Lower lobe of right lung (tissue), 2 donors: ENCODE data around the gene VWA8. TPM values are rescaled to one million over a fixed set of nuclear protein-coding genes. Genes with fewer than 3 reads are reported as not detected.
"Not testable (repeated sequence)": the region's sequence is repeated elsewhere in the genome, so short reads cannot be mapped to it uniquely, and the experiment has no call there.

ENCODE experiments used
- ATAC-seq, 2 donors: fragments of 200-7000 bp; cut with Tn5 transposase; one replicate each; pipeline ENCODE4 v1.9.1; 2020 to 2022; ENCODE audit warnings: mild to moderate bottlenecking in 2 of 2, moderate library complexity in 2 of 2
- DNase-seq: peaks from one replicate; pipeline ENCODE4 v3.0.0-alpha.2; 2020
- H3K27ac ChIP-seq: fragments of 200-600 bp; one replicate; pipeline ENCODE4 v1.8.0; 2022
- H3K27me3 ChIP-seq: fragments of 200-600 bp; one replicate; pipeline ENCODE4 v1.8.0; 2022; ENCODE audit warnings: low read depth
- H3K36me3 ChIP-seq: fragments of 200-600 bp; one replicate; pipeline ENCODE4 v1.8.0; 2022; ENCODE audit warnings: mild to moderate bottlenecking
- H3K4me1 ChIP-seq: fragments of 200-600 bp; one replicate; pipeline ENCODE4 v1.8.0; 2022
- H3K4me3 ChIP-seq: fragments of 200-600 bp; one replicate; pipeline ENCODE4 v1.8.0; 2022; ENCODE audit warnings: mild to moderate bottlenecking
- H3K9me3 ChIP-seq: fragments of 200-600 bp; one replicate; pipeline ENCODE4 v1.8.0; 2022
- intact Hi-C: fragments of 100-400 bp; cut with DNase I; formaldehyde crosslinking; loops from one replicate; pipeline ENCODE4 v1.11.0; 2022
- total RNA-seq: library from RNA; stranded (reverse); fragmentation: NEBNext Ultra II Directional; extraction: Animal tissue kit (Norgen Biotek cat#: 25700); gene quantifications from one replicate; pipeline ENCODE4 v1.2.1, GENCODE V29; 2021
- TF ChIP-seq, protein P1 (sequence below): fragments of 200-600 bp; IDR thresholded peaks from one replicate; pipeline ENCODE4 v1.8.0; 2022; ENCODE audit warnings: antibody characterized with exemption, mild to moderate bottlenecking
- donor health status: DM: no; HTN: yes; CAD: no; lungs with severe emphysema.

The VWA8 gene
- total RNA-seq, 1 donor from 2014 or later = 18.2 TPM

DNA sequence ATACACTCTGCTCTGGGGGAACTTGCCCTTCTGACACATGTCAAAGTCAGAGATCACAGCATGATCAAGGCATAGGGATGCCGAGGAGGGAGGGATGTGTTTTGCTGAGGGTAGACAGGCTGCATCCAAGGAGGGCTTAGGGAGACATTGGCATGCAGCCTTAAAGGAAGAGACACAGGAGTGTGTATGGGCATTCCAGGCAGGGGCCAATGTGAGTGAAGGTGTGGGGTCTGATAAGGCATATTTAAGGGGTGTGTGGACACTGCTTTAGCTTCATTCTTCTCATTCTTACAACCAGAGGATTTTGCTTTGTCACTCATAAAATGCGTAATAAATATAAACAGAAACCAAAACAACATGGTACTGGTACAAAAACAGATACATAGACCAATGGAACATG is 310.2 kb downstream of the VWA8 start:
- peaks cover 25% of the 10 kb centered on the region for H3K4me1 ChIP-seq
- TF ChIP-seq, protein P1, sequence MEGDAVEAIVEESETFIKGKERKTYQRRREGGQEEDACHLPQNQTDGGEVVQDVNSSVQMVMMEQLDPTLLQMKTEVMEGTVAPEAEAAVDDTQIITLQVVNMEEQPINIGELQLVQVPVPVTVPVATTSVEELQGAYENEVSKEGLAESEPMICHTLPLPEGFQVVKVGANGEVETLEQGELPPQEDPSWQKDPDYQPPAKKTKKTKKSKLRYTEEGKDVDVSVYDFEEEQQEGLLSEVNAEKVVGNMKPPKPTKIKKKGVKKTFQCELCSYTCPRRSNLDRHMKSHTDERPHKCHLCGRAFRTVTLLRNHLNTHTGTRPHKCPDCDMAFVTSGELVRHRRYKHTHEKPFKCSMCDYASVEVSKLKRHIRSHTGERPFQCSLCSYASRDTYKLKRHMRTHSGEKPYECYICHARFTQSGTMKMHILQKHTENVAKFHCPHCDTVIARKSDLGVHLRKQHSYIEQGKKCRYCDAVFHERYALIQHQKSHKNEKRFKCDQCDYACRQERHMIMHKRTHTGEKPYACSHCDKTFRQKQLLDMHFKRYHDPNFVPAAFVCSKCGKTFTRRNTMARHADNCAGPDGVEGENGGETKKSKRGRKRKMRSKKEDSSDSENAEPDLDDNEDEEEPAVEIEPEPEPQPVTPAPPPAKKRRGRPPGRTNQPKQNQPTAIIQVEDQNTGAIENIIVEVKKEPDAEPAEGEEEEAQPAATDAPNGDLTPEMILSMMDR = no peak
- H3K27me3 ChIP-seq = no peaks in the 10 kb centered on the region
- no peaks in the 10 kb centered on the region for H3K36me3 ChIP-seq
- no peaks in the 10 kb centered on the region for H3K9me3 ChIP-seq
- no peak overlapping the region for H3K4me3 ChIP-seq
- intact Hi-C loops = no loop called here
- no peak overlapping the region for H3K27ac ChIP-seq
- ATAC-seq = no peak
- DNase-seq = no peak

GRCh38 chr13:41649659-41650058 is 311.2 kb downstream of the VWA8 start:
- intact Hi-C loops = no loop called here
- Histone ChIP-seq H3K27ac (no peak overlapping the region), H3K27me3 (no peaks in the 10 kb centered on the region), H3K4me3 (no peak overlapping the region), H3K36me3 (no peaks in the 10 kb centered on the region), H3K4me1 (peaks cover 35% of the 10 kb centered on the region), H3K9me3 (no peaks in the 10 kb centered on the region)
- DNase-seq (no peak), ATAC-seq (no peak)
- TF ChIP-seq, protein P1 = peak; percentile 20

- H3K9me3 ChIP-seq = no peaks in the 10 kb centered on the region
- H3K4me1 ChIP-seq = peaks cover 47% of the 10 kb centered on the region
- peak in 1 of 2 donors; percentile 48 for ATAC-seq
- intact Hi-C loops = no loop called here
- TF ChIP-seq, protein P1 = no peak
- no peaks in the 10 kb centered on the region for H3K36me3 ChIP-seq
- peak overlapping the region; percentile 56 for H3K27ac ChIP-seq
- no peaks in the 10 kb centered on the region for H3K27me3 ChIP-seq
- H3K4me3 ChIP-seq = no peak overlapping the region
- no peak for DNase-seq
Observed at GRCh38 chr13:41648314-41648935, 312.5 kb downstream of the VWA8 start.

DNA sequence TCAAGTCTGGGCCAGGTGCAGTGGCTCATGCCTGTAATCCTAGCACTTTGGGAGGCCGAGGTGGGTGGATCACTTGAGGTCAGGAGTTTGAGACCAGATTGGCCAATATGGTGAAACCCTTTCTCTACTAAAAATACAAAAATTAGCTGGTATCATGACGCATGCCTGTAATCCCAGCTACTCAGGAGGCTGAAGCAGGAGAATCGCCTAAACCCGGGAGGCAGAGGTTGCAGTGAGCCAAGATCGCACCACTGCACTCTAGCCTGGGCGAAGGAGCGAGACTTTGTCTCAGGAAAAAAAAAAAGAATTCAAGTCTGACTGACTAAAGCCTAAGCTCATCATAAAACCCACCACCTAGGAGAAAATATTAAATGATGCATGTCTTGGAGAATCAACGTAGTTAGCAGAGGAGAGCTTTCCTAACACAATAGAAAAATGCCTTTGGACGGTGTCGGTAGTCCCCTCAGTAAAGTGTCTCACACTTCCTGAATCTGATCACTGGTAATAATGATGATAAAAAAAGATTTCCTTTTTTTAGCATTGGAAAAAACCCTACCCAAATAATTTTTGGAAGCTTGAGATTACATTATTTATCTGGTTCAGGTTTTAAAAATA is 313.1 kb downstream of the VWA8 start:
- peak overlapping the region; percentile 56 for H3K27ac ChIP-seq
- H3K9me3 ChIP-seq, H3K36me3 ChIP-seq, DNase-seq, H3K27me3 ChIP-seq, ATAC-seq, intact Hi-C loops, H3K4me3 ChIP-seq: not testable (repeated sequence)
- H3K4me1 ChIP-seq = peaks cover 47% of the 10 kb centered on the region

- peak; percentile 70 to 78 for ATAC-seq
- peak; percentile 50 for DNase-seq
- H3K4me1 ChIP-seq = peaks cover 45% of the 10 kb centered on the region
- H3K9me3 ChIP-seq = no peaks in the 10 kb centered on the region
- H3K27ac ChIP-seq = peak overlapping the region; percentile 49
- TF ChIP-seq, protein P1 = no peak
- intact Hi-C loops = no loop called here
- no peaks in the 10 kb centered on the region for H3K27me3 ChIP-seq
- H3K4me3 ChIP-seq = no peak overlapping the region
- H3K36me3 ChIP-seq = no peaks in the 10 kb centered on the region
Observed at GRCh38 chr13:41645331-41645730, 315.6 kb downstream of the VWA8 start.

DNA sequence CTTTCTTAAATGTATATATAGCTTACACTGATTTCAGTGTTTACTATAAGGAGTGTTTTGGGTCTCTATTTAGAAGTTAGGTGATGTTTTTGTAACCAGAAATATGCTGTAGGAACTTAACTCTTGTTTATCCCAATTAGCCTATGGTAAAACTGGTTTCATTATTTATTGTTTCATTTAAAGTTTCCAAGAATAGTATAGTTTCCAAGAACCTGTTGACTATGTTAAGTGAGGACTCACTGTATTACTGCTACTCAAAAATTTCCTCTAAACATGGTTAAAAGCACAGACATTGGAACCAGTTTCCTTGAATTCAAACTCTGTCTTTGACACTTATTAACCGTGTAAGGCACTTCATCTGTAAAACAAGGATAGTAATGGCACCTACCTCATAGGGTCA is 316.2 kb downstream of the VWA8 start:
- Histone ChIP-seq H3K27me3 (no peaks in the 10 kb centered on the region), H3K36me3 (no peaks in the 10 kb centered on the region), H3K27ac (peak overlapping the region; percentile 49), H3K9me3 (no peaks in the 10 kb centered on the region), H3K4me3 (no peak overlapping the region), H3K4me1 (peaks cover 47% of the 10 kb centered on the region)
- no peak for DNase-seq
- TF ChIP-seq, protein P1 = no peak
- intact Hi-C loops = no loop called here
- no peak for ATAC-seq
